Activated CD4-positive, alpha-beta memory T cell treated with anti-CD3 and anti-CD28 coated beads for 36 hours (primary cell): ENCODE measurements around the gene KCNA2. TPM values are rescaled to one million over a fixed set of nuclear protein-coding genes. Genes with fewer than 3 reads are reported as not detected.

Experiments used
- CTCF ChIA-PET: fragments of 350-600 bp; sonication (Branson Sonifier 250); formaldehyde crosslinking; loops from one replicate; lab custom pipeline; 2021; ENCODE audit warnings: antibody characterized with exemption, inconsistent platforms; lab: Charles Lee
- POLR2A ChIA-PET: fragments of 350-600 bp; sonication (Branson Sonifier 250); formaldehyde crosslinking; loops from one replicate; lab custom pipeline; 2021; ENCODE audit warnings: antibody characterized with exemption; lab: Charles Lee
- DNase-seq: peaks from one replicate; pipeline ENCODE4 v3.0.0-alpha.2; 2020
- H3K27ac Mint-ChIP-seq: one replicate; pipeline ENCODE4 v1.8.0; 2021; ENCODE audit warnings: mixed read lengths
- H3K27me3 Mint-ChIP-seq: one replicate; pipeline ENCODE4 v1.8.0; 2021; ENCODE audit warnings: mixed read lengths
- H3K36me3 Mint-ChIP-seq: one replicate; pipeline ENCODE4 v1.8.0; 2021; ENCODE audit warnings: mixed read lengths
- H3K4me1 Mint-ChIP-seq: one replicate; pipeline ENCODE4 v1.8.0; 2021; ENCODE audit warnings: low read depth, mixed read lengths
- H3K4me3 Mint-ChIP-seq: one replicate; pipeline ENCODE4 v1.8.0; 2021; ENCODE audit warnings: mild to moderate bottlenecking, mixed read lengths
- H3K9me3 Mint-ChIP-seq: one replicate; pipeline ENCODE4 v1.8.0; 2021; ENCODE audit warnings: mixed read lengths
- intact Hi-C: fragments of 100-400 bp; cut with micrococcal nuclease; formaldehyde crosslinking; loops from one replicate; pipeline ENCODE4 v1.15.1; 2023
- total RNA-seq, 2 experiments: library from RNA; stranded (reverse); gene quantifications; one replicate each; pipeline ENCODE4 v1.2.3, GENCODE V29; 2021

Gene KCNA2
- total RNA-seq, 2 experiments from 2014 or later = 0.24 to 0.36 TPM

DNA sequence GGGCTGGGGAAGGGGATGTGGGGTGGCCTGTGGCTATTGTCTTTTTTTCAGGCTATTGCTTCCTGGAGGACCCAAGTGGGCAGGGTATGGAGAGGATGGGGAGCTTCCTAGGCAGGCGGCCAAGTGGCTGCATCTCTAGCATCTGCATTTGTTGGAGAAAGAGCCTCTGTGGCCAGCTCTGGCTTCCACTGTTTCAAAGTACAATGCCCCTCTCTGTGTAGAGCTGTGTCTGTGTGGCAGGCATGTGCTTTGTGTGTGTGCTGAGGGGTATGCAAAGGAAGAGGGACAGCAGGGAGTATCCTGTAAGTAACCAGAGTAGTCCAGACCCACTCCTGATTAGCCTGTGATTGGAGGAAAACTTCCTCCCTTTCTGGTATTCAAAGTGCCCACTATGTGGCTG lies 40.6 kb downstream of the KCNA2 start:
- DNase-seq = no peak
- CTCF ChIA-PET = interaction anchor here (0.8 to 0.9 kb wide), 2 partner anchors 9 to 10 kb away, joined by 3 read pairs; no protein-coding TSS in a partner anchor
- POLR2A ChIA-PET = no interaction called here
- H3K27ac Mint-ChIP-seq = no peak overlapping the region
- H3K9me3 Mint-ChIP-seq = no peaks in the 10 kb centered on the region
- intact Hi-C loops = no loop called here
- peaks cover 11% of the 10 kb centered on the region for H3K27me3 Mint-ChIP-seq
- H3K4me3 Mint-ChIP-seq = no peak overlapping the region
- no peaks in the 10 kb centered on the region for H3K36me3 Mint-ChIP-seq
- H3K4me1 Mint-ChIP-seq = no peaks in the 10 kb centered on the region

DNA sequence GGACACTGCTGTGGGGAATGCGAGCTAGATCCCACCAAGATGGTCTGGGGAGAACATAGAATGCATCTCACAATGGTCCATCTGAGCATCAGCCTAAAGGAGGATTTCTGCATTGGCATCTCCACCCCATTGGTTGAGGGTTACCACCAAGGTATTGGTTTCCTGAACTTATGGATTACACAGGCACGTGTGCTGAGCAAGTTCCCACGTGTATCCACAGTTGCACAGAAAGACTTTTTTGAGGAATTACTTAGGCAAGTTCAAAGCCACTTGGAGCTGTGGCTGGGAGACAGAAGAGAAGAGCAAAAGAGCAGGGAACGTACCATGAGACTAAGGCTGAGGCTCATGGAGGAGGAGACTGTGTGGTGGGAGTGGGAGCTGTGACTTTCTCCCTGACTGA lies 43.1 kb downstream of the KCNA2 start:
- H3K9me3 Mint-ChIP-seq = no peaks in the 10 kb centered on the region
- peaks cover 12% of the 10 kb centered on the region for H3K27me3 Mint-ChIP-seq
- CTCF ChIA-PET = interaction anchor here (0.6 to 1.8 kb wide), 2 partner anchors 78 to 218 kb away, joined by 3 to 5 read pairs; no protein-coding TSS in a partner anchor
- POLR2A ChIA-PET = no interaction called here
- no peak for DNase-seq
- H3K27ac Mint-ChIP-seq = no peak overlapping the region
- H3K4me3 Mint-ChIP-seq = no peak overlapping the region
- intact Hi-C loops = no loop called here
- H3K36me3 Mint-ChIP-seq = no peaks in the 10 kb centered on the region
- no peaks in the 10 kb centered on the region for H3K4me1 Mint-ChIP-seq

DNA sequence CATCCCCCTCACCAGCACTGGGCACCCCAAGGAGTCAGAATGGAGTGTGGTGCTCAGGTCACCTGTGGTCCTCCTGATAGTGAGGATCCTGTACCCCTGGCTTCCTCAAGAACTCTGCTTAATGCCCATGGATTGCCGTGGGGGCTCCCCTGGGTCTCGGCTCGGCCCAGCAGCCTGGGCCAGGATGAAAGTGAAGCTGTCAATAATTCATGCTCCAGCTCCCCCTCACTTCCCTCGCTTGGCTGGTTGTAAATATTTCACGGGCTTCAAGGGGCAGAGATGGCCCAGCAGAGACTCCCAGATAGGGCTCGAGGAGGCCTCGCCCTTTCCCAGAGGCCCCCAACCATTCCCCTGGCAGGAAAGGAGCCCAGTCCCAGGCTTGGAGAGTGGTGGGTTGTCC lies 44.6 kb downstream of the KCNA2 start:
- no peak for DNase-seq
- H3K36me3 Mint-ChIP-seq = no peaks in the 10 kb centered on the region
- H3K4me3 Mint-ChIP-seq = no peak overlapping the region
- POLR2A ChIA-PET = no interaction called here
- no peaks in the 10 kb centered on the region for H3K9me3 Mint-ChIP-seq
- H3K27me3 Mint-ChIP-seq = peaks cover 17% of the 10 kb centered on the region
- H3K4me1 Mint-ChIP-seq = no peaks in the 10 kb centered on the region
- CTCF ChIA-PET = interaction anchor here (1.1 to 1.8 kb wide), 2 partner anchors 58 to 219 kb away, joined by 5 read pairs; no protein-coding TSS in a partner anchor
- intact Hi-C loops = no loop called here
- H3K27ac Mint-ChIP-seq = no peak overlapping the region

DNA sequence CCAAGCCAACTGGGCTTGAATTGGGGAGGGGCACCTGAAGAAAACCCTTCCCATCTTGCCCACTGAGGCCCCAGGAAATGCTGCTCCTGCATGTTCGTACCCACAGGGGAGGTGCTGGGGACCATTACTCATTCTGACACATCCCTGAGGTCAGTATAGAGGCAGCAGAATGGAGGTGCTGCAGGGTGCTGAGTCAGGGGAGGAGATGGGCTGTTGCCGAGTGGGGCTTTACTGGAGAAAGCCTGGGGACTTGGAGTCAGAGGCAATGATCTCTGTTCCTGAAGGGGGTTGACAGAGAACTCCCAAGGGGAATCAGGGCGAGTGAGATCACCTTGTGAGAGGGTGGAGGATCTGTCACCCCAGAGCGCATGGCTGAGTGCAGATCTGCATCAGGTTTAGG lies 47.0 kb downstream of the KCNA2 start:
- CTCF ChIA-PET = interaction anchor here (1.5 kb wide), 1 partner anchor 10 kb away, joined by 5 read pairs; no protein-coding TSS in a partner anchor
- POLR2A ChIA-PET = no interaction called here
- DNase-seq = peak; percentile 31
- H3K27me3 Mint-ChIP-seq = peaks cover 33% of the 10 kb centered on the region
- H3K27ac Mint-ChIP-seq = no peak overlapping the region
- intact Hi-C loops = loop anchor here (5.0 to 10.0 kb wide), 2 partner anchors 58 to 226 kb away; no protein-coding TSS in a partner anchor
- H3K4me1 Mint-ChIP-seq = peaks cover 4% of the 10 kb centered on the region
- no peak overlapping the region for H3K4me3 Mint-ChIP-seq
- H3K36me3 Mint-ChIP-seq = no peaks in the 10 kb centered on the region
- H3K9me3 Mint-ChIP-seq = no peaks in the 10 kb centered on the region

DNA sequence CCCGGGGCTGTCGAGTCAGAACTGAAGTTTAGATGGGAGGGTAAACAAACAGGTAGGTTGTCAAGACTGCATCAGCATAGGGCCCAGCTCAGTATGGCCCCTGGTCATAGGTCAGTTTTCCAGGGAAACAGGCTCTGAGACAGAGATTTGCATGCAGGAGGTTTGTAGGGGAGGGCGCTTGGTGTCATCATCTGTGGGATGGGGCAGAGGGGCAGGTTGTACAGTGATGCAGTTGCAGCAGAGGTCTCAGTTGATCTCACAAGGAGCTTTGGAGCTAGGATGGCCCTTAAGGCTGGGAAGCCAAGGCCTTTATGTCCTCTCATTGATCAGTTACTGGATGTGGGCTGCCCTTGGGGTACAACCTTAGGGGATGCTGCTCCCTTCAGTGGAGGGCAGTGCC lies 48.7 kb downstream of the KCNA2 start:
- H3K9me3 Mint-ChIP-seq = no peaks in the 10 kb centered on the region
- no peak overlapping the region for H3K27ac Mint-ChIP-seq
- no peak overlapping the region for H3K4me3 Mint-ChIP-seq
- H3K27me3 Mint-ChIP-seq = peaks cover 40% of the 10 kb centered on the region
- DNase-seq = no peak
- intact Hi-C loops = loop anchor here (5.0 to 10.0 kb wide), 2 partner anchors 60 to 227 kb away; no protein-coding TSS in a partner anchor
- ChIA-PET POLR2A (no interaction called here), CTCF (interaction anchor here (0.7 to 4.7 kb wide), 9 partner anchors 9 to 227 kb away, joined by 3 to 31 read pairs (median 5); partner anchors contain the start of gene KCNA2)
- no peaks in the 10 kb centered on the region for H3K36me3 Mint-ChIP-seq
- H3K4me1 Mint-ChIP-seq = peaks cover 4% of the 10 kb centered on the region

DNA sequence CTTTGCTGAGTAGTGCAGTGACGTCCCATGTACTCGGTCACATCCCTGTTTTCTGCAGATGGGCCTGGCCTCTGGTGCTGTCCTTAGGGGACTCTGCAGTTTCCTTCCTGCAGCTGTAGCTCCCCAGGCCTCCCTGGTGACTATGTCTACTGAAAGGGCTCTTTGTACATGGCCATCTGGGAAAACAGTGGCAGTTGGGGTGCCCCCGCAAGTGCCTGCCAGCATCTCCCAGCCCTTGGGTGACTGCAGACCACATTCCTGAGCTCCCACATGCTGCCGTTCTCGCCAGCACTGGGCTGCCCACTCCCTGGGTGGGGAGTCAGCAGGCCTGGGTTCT lies 49.7 kb downstream of the KCNA2 start:
- intact Hi-C loops = loop anchor here (5.0 to 10.0 kb wide), 2 partner anchors 61 to 228 kb away; no protein-coding TSS in a partner anchor
- Mint-ChIP-seq H3K27ac (no peak overlapping the region), H3K27me3 (peaks cover 42% of the 10 kb centered on the region), H3K4me3 (no peak overlapping the region), H3K36me3 (no peaks in the 10 kb centered on the region), H3K4me1 (peaks cover 4% of the 10 kb centered on the region), H3K9me3 (no peaks in the 10 kb centered on the region)
- DNase-seq = no peak
- ChIA-PET POLR2A (interaction anchor here (0.5 kb wide), 1 partner anchor 74 kb away, joined by 3 read pairs; no protein-coding TSS in a partner anchor), CTCF (interaction anchor here (0.8 to 4.7 kb wide), 13 partner anchors 13 to 238 kb away, joined by 3 to 32 read pairs (median 7); partner anchors contain the start of gene KCNA2)

DNA sequence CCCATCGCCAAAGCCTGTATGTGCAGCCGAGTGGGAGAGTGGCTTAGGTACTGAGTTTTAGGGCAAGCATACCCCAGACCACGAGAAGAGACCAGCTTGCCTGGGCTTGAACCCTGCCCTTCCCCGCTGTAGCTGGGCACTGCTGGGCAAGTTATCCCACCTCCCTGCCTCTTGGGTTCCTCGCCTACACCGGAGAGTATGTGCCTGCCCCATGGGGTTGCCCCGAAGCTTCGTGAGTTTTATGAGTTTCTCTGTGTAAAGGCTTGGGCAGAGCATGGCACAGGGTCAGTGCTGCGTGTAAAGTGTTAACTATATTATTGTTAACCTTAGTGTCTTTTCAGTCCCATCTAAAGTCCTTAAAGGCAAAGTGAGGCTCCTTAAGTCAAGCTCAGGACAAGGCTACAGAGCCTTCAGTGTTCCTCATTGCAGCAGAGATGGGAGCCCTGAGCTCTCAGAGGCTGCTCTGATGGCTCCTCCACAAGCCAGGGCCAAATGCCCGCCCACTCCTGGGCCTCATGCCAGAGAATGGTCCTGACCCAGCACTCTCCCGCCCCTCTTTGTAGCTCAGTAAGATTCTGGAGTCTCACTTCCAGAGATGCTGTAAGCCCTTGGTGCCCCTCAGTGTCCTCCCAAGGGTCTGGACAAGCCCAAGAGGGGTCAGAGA lies 50.2 kb downstream of the KCNA2 start:
- no peak for DNase-seq
- ChIA-PET POLR2A (interaction anchor here (0.5 kb wide), 1 partner anchor 74 kb away, joined by 3 read pairs; no protein-coding TSS in a partner anchor), CTCF (interaction anchor here (0.6 to 4.7 kb wide), 28 partner anchors 8 to 318 kb away, joined by 3 to 32 read pairs (median 5); partner anchors contain the start of gene KCNA2)
- Mint-ChIP-seq H3K4me3 (no peak overlapping the region), H3K4me1 (peaks cover 4% of the 10 kb centered on the region), H3K27ac (no peak overlapping the region), H3K36me3 (no peaks in the 10 kb centered on the region), H3K27me3 (peaks cover 42% of the 10 kb centered on the region), H3K9me3 (no peaks in the 10 kb centered on the region)
- intact Hi-C loops = loop anchor here (5.0 to 10.0 kb wide), 2 partner anchors 61 to 229 kb away; no protein-coding TSS in a partner anchor

DNA sequence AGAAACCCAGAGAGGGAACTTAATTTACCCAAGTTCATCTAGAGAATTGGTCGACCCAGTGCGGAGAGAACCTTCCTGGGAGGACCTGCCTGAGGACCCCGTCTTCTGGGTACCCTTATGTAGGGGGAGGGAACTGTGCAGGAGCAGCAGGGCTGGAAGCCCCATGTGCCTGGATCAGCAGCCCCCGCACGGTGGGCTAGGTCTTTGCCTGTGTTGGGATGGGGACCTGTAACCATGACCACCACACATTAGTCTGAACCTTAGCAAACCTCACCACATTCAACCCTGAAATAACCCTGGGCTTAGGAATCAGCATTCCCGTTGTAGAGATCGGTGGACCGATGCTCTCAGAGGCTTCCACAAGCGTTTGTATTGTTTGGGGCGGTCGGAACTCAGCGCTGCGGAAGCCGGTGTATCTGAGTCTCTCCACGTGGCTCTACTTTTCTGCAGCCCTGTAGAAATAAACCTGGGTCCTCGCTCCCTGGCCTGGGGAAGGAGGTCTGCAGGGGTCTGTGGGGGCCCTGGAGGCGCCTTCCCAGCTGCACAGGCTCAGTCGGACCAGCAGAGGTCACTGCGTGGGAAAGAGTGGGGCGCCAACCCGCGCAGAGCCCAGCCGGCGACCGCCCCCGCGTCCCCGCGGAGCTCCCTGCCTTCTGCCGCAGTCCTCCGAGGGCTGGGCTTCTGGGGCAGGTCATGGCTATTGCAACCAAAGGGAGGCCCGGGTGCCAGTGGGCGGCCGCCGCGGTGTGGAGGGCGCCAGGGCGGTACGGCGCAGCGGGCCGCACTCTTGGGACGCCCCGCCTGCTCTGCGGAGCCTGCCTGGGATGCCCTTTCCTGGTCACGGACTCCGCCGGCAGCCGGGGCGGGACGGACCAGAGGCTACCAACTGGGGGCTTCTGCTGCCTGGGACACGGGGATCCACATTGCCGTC lies 51.0 kb downstream of the KCNA2 start:
- peaks cover 42% of the 10 kb centered on the region for H3K27me3 Mint-ChIP-seq
- H3K9me3 Mint-ChIP-seq = no peaks in the 10 kb centered on the region
- no peaks in the 10 kb centered on the region for H3K36me3 Mint-ChIP-seq
- no peak overlapping the region for H3K27ac Mint-ChIP-seq
- no peak overlapping the region for H3K4me3 Mint-ChIP-seq
- POLR2A ChIA-PET = no interaction called here
- intact Hi-C loops = loop anchor here (5.0 to 10.0 kb wide), 2 partner anchors 62 to 230 kb away; no protein-coding TSS in a partner anchor
- CTCF ChIA-PET = interaction anchor here (0.6 to 4.7 kb wide), 29 partner anchors 9 to 319 kb away, joined by 3 to 32 read pairs (median 5); partner anchors contain the start of gene KCNA2
- H3K4me1 Mint-ChIP-seq = peaks cover 4% of the 10 kb centered on the region
- peak; percentile 71 for DNase-seq

DNA sequence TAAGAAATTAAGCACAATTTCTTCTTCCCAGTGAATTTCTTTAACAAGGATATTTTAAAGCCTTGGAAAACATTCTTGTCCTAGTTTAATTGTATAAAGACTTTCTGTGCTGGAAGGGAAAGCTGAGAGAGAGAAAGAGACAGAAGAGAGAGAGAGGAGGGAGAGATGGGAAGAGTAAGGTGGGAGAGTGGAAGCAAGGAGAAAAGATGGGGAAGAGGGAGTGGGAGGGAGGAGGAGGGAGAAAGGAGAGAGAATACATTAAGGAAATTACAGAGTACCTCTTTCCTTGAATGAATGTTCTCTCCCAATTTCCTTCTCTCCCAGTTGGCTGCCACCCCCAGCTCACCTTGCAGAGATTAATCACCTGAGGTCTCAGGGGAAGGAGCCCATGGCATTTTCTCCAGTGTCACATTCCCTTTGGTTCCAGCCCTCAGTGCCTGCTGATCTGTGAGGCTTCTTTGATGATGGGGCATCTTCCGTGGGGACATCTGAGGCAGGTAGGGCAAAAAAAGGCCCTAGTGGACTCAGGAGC lies 54.8 kb downstream of the KCNA2 start:
- Mint-ChIP-seq H3K4me3 (no peak overlapping the region), H3K4me1 (peaks cover 4% of the 10 kb centered on the region), H3K27me3 (peaks cover 28% of the 10 kb centered on the region), H3K36me3 (no peaks in the 10 kb centered on the region), H3K27ac (no peak overlapping the region), H3K9me3 (no peaks in the 10 kb centered on the region)
- intact Hi-C loops = loop anchor here (10.0 kb wide), 1 partner anchor 233 kb away; no protein-coding TSS in a partner anchor
- no peak for DNase-seq
- POLR2A ChIA-PET = no interaction called here
- CTCF ChIA-PET = no interaction called here

DNA sequence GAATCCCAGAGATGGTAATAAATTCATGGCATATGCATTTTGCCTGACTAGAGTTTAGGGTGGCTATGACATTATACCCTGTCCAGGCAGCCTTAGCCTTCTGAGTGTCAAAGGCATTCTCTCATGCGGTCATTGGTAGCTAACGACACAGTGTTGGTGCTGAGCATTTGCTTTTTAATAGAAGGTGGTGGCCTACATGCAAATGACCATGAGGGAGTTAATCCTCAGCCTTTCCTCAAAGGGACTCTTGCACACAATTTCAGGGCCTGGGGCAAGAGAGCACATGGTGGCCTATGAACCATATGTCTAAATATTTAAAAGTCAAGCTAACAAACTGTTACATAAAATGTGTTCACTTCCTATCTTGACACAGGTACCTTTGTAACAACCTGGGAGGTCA lies 56.3 kb downstream of the KCNA2 start:
- intact Hi-C loops = loop anchor here (10.0 kb wide), 1 partner anchor 235 kb away; no protein-coding TSS in a partner anchor
- CTCF ChIA-PET = interaction anchor here (1.2 to 2.3 kb wide), 2 partner anchors 9 to 70 kb away, joined by 3 to 5 read pairs; no protein-coding TSS in a partner anchor
- H3K36me3 Mint-ChIP-seq = no peaks in the 10 kb centered on the region

DNA sequence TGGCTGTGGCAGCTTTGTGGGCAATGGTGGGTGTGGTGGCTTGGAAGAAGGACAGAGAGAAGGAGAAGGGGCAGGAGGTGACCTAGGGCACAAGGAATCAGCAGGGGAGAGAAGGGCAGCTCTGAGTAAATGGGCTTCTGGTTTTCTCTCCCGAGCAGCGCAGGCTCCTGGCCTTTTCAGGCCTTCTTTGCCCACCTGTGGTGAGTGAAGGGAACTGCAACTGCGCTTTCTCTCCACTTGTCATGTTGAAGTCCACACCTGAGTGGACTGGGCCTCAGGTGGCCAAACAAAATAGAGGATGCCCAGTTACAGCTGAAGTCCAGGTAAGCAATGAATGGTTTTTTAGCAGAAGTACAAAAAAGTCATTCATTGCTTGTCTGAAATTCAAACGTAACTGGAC lies 57.8 kb downstream of the KCNA2 start:
- ChIA-PET CTCF (interaction anchor here (1.4 to 2.3 kb wide), 2 partner anchors 10 to 71 kb away, joined by 4 to 5 read pairs; no protein-coding TSS in a partner anchor), POLR2A (no interaction called here)
- H3K36me3 Mint-ChIP-seq = no peaks in the 10 kb centered on the region
- H3K4me3 Mint-ChIP-seq = no peak overlapping the region
- DNase-seq = no peak
- H3K27me3 Mint-ChIP-seq = peaks cover 14% of the 10 kb centered on the region
- no peaks in the 10 kb centered on the region for H3K4me1 Mint-ChIP-seq
- no peak overlapping the region for H3K27ac Mint-ChIP-seq
- H3K9me3 Mint-ChIP-seq = no peaks in the 10 kb centered on the region
- intact Hi-C loops = no loop called here

More for the DNA sequence above, 56.3 kb downstream of the KCNA2 start:
- Mint-ChIP-seq H3K9me3 (no peaks in the 10 kb centered on the region), H3K4me1 (no peaks in the 10 kb centered on the region), H3K27me3 (peaks cover 23% of the 10 kb centered on the region), H3K27ac (no peak overlapping the region), H3K4me3 (no peak overlapping the region)
- POLR2A ChIA-PET = no interaction called here
- no peak for DNase-seq
